Stimulated activated CD4-positive, alpha-beta T cell treated with anti-CD3 and anti-CD28 coated beads, Interleukin-15, amount 100 ng/mL, for 1 hour (primary cell): ENCODE results near the gene TCAF1.

Experiments
- DNase-seq, 2 donors: peaks; one replicate each; pipeline ENCODE4 v3.0.0-alpha.2; 2020; ENCODE audit warnings: low read depth in 1 of 2, low spot score in 1 of 2

The TCAF1 gene

GRCh38 chr7:143901668-143902331 is at the start of gene TCAF1:
TSS of gene TCAF1 (minus strand) at chr7:143902176. CDS start at chr7:143876608, 25,568 bp downstream.
- peak; percentile 77 to 87 for DNase-seq

- no peak for DNase-seq
These were observed 46.8 kb upstream of the TCAF1 start for GRCh38 chr7:143948733-143949132.

- DNase-seq, result no peak
These were observed 45.1 kb upstream of the TCAF1 start for GRCh38 chr7:143947111-143947510.

GRCh38 chr7:143945423-143945822 is 43.4 kb upstream of the TCAF1 start:
- DNase-seq, result no peak

- no peak for DNase-seq
These were observed 36.6 kb upstream of the TCAF1 start for GRCh38 chr7:143938379-143939243.

- DNase-seq, result no peak
These were observed 34.4 kb upstream of the TCAF1 start for GRCh38 chr7:143936087-143937009.

- DNase-seq, result no peak
These were observed 32.8 kb upstream of the TCAF1 start, which contains the start of gene OR2F2 for GRCh38 chr7:143934526-143935325. TSS of gene OR2F2 (plus strand) at chr7:143935233. CDS start at chr7:143935233, 0 bp downstream.

- DNase-seq, result no peak
These were observed 29.8 kb upstream of the TCAF1 start for GRCh38 chr7:143931739-143932138.

GRCh38 chr7:143929224-143929920 is 27.4 kb upstream of the TCAF1 start:
- DNase-seq, result no peak

GRCh38 chr7:143924851-143925250 is 22.9 kb upstream of the TCAF1 start:
- no peak for DNase-seq

- DNase-seq, result no peak
These were observed 13.1 kb upstream of the TCAF1 start for GRCh38 chr7:143914938-143915652.

GRCh38 chr7:143913945-143914615 is 12.1 kb upstream of the TCAF1 start:
- no peak for DNase-seq

- DNase-seq, result no peak
These were observed 8.7 kb upstream of the TCAF1 start for GRCh38 chr7:143910473-143911248.

GRCh38 chr7:143909863-143910262 is 7.9 kb upstream of the TCAF1 start:
- DNase-seq, result no peak

- no peak for DNase-seq
These were observed 6.1 kb upstream of the TCAF1 start for GRCh38 chr7:143908120-143908519.

- DNase-seq, result no peak
These were observed 4.9 kb upstream of the TCAF1 start for GRCh38 chr7:143906895-143907294.

- DNase-seq, result no peak
These were observed 4.2 kb upstream of the TCAF1 start for GRCh38 chr7:143906151-143906550.

- DNase-seq, result no peak
These were observed 3.5 kb upstream of the TCAF1 start for GRCh38 chr7:143905509-143905908.
